Large intestine (tissue), 3 donors: ENCODE data around the gene SH3RF1. TPM values are rescaled to one million over a fixed set of nuclear protein-coding genes. Genes with fewer than 3 reads are reported as not detected.

Source experiments
- DNase-seq, 2 donors: peaks; one replicate each; pipeline versions ENCODE4 v3.0.0 to v3.0.0-alpha.2; 2013
- H3K27ac ChIP-seq: one replicate; pipeline ENCODE4 v1.5.1; 2013; ENCODE audit warnings: low read length
- H3K27me3 ChIP-seq: 2 replicates; pipeline ENCODE4 v1.6.1; 2013; ENCODE audit warnings: low read length; ENCODE audit not compliant: control insufficient read depth, insufficient read depth
- H3K36me3 ChIP-seq: 2 replicates; pipeline ENCODE4 v1.6.1; 2013; ENCODE audit warnings: low read length; ENCODE audit not compliant: control insufficient read depth, insufficient read depth
- H3K4me1 ChIP-seq: one replicate; pipeline ENCODE4 v1.6.1; 2013; ENCODE audit warnings: low read length; ENCODE audit not compliant: control insufficient read depth, insufficient read depth
- H3K4me3 ChIP-seq: one replicate; pipeline ENCODE4 v1.5.1; 2013; ENCODE audit warnings: low read length
- H3K9me3 ChIP-seq: one replicate; pipeline ENCODE4 v1.6.1; 2013; ENCODE audit warnings: mild to moderate bottlenecking, low read depth, low read length, moderate library complexity; ENCODE audit not compliant: control insufficient read depth
- WGBS: methylation state at CpG from one replicate; pipeline ENCODE4 v1.1.5; 2013; ENCODE audit warnings: low lambda C conversion rate; ENCODE audit not compliant: insufficient coverage; 5-methylcytosine and 5-hydroxymethylcytosine counted together
- polyA plus RNA-seq: library from polyadenylated mRNA; unstranded; fragments of 120-200 nt; gene quantifications from one replicate; pipeline ENCODE4 v1.2.1, GENCODE V29; 2013

SH3RF1 gene
- polyA plus RNA-seq, 1 donor = 30.1 TPM

- Histone ChIP-seq H3K27ac (no peak overlapping the region), H3K4me1 (peaks cover 18% of the 10 kb centered on the region), H3K4me3 (no peak overlapping the region), H3K36me3 (no peaks in the 10 kb centered on the region), H3K9me3 (no peaks in the 10 kb centered on the region), H3K27me3 (no peaks in the 10 kb centered on the region)
- DNase-seq = no peak
- no CpG with 5 or more reads among the region's 2 CpGs for WGBS
Measured at GRCh38 chr4:169243825-169244609, 26.7 kb downstream of the SH3RF1 start.

- WGBS = 71% methylated on average over 1 of the region's 2 CpGs
- no peaks in the 10 kb centered on the region for H3K36me3 ChIP-seq
- DNase-seq = no peak
Measured at GRCh38 chr4:169241464-169241863, 29.3 kb downstream of the SH3RF1 start.

DNA sequence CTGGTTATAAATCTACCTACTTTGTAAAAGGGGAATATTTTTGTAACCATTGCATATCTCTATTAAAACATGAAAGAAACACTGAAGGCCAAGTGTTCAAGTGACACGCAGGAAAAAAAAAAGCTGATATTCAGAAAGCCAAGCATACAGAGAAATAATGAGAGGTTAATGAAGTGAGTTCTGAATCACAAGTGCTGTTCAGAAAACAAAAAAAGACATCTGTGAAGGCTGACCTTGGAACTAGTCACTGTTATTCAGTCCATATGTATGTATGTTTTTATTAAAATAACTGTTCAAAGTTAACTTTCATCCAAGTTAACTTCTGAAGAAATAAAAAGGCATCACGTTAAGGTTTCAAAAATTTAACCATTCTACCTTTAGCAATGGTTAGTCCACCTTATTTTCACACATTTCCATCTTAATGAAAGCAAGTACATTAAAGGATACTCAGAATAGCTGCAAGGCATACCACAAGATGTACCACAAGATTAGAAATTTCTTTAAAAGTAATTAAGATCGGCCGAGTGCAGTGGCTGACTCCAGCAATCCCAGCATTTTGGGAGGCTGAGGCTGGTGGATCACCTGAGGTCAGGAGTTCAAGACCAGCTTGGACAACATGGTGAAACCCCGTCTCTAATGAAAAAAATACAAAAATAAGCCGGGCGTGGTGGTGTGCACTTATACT, 31.4 kb downstream of the SH3RF1 start:
- DNase-seq = no peak
- no peaks in the 10 kb centered on the region for H3K9me3 ChIP-seq
- no peaks in the 10 kb centered on the region for H3K27me3 ChIP-seq
- WGBS = 90% methylated on average over 1 of the region's 7 CpGs
- H3K27ac ChIP-seq = no peak overlapping the region
- H3K4me3 ChIP-seq = no peak overlapping the region
- H3K4me1 ChIP-seq = no peaks in the 10 kb centered on the region
- peaks cover 3% of the 10 kb centered on the region for H3K36me3 ChIP-seq

More at GRCh38 chr4:169241464-169241863, 29.3 kb downstream of the SH3RF1 start:
- H3K27me3 ChIP-seq = no peaks in the 10 kb centered on the region
- no peak overlapping the region for H3K4me3 ChIP-seq
- no peaks in the 10 kb centered on the region for H3K9me3 ChIP-seq
- H3K27ac ChIP-seq = no peak overlapping the region
- H3K4me1 ChIP-seq = peaks cover 7% of the 10 kb centered on the region

- no peaks in the 10 kb centered on the region for H3K9me3 ChIP-seq
- no peak overlapping the region for H3K4me3 ChIP-seq
- WGBS = no CpG with 5 or more reads among the region's 1 CpG
- H3K36me3 ChIP-seq = peaks cover 3% of the 10 kb centered on the region
- no peak for DNase-seq
- no peaks in the 10 kb centered on the region for H3K4me1 ChIP-seq
- H3K27ac ChIP-seq = no peak overlapping the region
- no peaks in the 10 kb centered on the region for H3K27me3 ChIP-seq
Measured at GRCh38 chr4:169238445-169238844, 32.3 kb downstream of the SH3RF1 start.

DNA sequence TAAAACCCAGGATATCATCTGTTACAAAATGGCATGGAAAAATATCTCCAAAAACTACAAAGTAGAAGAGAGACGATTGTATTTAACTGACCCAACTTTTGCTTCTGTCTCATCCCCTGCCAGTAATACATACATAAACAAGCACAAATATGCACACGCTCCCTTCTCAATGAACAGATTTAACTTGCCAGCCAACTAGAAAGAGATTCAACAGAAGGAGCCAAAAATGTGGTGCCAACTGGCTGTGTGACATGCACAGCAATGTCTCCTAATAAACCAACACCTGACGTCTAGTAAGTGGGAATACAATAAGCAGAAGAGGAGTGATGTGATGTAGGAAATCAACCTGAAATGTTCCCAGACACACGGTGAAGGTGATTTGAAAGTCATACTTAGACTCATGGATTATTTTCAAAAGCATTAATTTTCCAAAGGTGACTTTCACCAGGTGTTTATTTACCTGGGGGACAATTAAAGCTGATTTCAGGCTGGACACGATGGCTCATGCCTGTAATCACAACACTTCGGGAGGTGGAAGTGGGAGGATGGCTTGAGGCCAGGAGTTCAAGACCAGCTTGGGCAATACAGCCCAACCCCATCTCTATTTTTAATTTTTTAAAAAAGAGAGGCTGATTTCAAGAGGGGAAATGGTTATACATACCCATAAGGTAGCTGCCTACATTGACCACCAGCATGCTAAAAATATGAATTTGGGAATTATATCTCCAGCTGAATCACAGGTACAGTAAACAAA, 33.7 kb downstream of the SH3RF1 start:
- no peak for DNase-seq
- no peak overlapping the region for H3K4me3 ChIP-seq
- H3K4me1 ChIP-seq = no peaks in the 10 kb centered on the region
- no peaks in the 10 kb centered on the region for H3K27me3 ChIP-seq
- no peak overlapping the region for H3K27ac ChIP-seq
- no peaks in the 10 kb centered on the region for H3K9me3 ChIP-seq
- no CpG with 5 or more reads among the region's 6 CpGs for WGBS
- peaks cover 3% of the 10 kb centered on the region for H3K36me3 ChIP-seq

- no peak overlapping the region for H3K27ac ChIP-seq
- H3K27me3 ChIP-seq = no peaks in the 10 kb centered on the region
- H3K36me3 ChIP-seq = peaks cover 3% of the 10 kb centered on the region
- H3K4me3 ChIP-seq = no peak overlapping the region
- H3K4me1 ChIP-seq = no peaks in the 10 kb centered on the region
- no CpG with 5 or more reads among the region's 6 CpGs for WGBS
- H3K9me3 ChIP-seq = no peaks in the 10 kb centered on the region
- no peak for DNase-seq
Measured at GRCh38 chr4:169236078-169236477, 34.7 kb downstream of the SH3RF1 start.

DNA sequence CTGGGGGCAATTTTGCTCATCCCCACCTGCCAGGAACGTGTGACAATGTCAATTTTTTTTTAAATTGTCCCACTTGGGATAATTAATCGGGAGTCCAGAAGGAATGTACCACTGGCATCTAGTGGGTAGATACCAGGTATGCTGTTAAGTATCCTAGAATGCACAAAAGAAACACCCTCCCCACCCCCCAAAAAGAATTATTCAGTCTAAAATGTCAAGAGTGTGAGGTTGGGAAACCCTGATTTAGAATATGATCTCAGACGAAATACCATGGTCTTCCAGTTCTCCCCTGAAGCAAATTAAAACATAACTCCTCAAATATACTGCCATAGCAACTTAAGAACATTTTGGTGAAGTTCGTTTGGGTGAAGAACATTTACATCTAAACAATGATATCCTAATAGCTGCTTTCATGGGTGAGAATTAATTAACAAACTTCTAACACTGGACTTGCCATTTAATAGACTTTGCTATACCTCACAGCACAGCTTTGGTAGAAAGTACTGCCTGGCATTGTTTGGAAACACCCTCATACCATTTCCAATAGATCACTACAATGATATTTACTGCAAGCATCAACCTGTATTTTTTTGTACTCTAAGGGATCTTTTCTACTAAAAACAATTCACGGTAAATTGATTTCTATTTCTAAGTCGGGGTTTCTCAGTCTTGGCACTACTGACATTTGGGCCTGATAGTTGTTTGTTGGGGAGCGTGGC, 36.5 kb downstream of the SH3RF1 start:
- Histone ChIP-seq H3K9me3 (no peaks in the 10 kb centered on the region), H3K36me3 (peaks cover 3% of the 10 kb centered on the region), H3K27ac (no peak overlapping the region), H3K4me3 (no peak overlapping the region), H3K4me1 (no peaks in the 10 kb centered on the region), H3K27me3 (no peaks in the 10 kb centered on the region)
- WGBS = 90% methylated on average over 2 of the region's 7 CpGs
- no peak for DNase-seq

DNA sequence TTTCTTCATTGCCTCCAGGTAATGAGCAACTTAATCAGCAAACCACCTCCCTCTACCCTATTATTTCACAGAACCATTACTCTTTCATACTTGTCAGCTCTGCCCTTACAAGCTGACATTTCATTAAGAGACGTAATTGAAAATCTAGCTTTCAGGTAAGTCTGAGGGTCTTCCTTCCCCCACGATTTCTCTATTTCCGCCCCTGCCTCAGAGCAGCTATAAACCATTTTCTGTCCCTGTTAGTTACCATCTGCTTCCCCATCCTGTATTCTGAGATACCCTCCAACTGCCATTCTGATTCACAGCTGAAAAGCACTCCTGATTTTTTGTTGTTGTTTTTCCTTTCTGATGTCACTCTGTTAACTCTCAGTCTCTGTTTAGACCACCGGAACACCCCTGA, 37.1 kb downstream of the SH3RF1 start:
- no peaks in the 10 kb centered on the region for H3K27me3 ChIP-seq
- no peaks in the 10 kb centered on the region for H3K9me3 ChIP-seq
- H3K4me3 ChIP-seq = no peak overlapping the region
- no peak overlapping the region for H3K27ac ChIP-seq
- H3K36me3 ChIP-seq = peaks cover 3% of the 10 kb centered on the region
- 100% methylated on average over 3 of the region's 4 CpGs for WGBS
- no peaks in the 10 kb centered on the region for H3K4me1 ChIP-seq
- DNase-seq = no peak

- Histone ChIP-seq H3K27me3 (no peaks in the 10 kb centered on the region), H3K4me3 (no peak overlapping the region), H3K36me3 (peaks cover 5% of the 10 kb centered on the region), H3K9me3 (no peaks in the 10 kb centered on the region), H3K27ac (no peak overlapping the region), H3K4me1 (no peaks in the 10 kb centered on the region)
- DNase-seq = no peak
- 100% methylated on average over 2 of the region's 4 CpGs for WGBS
Measured at GRCh38 chr4:169231647-169232262, 39.0 kb downstream of the SH3RF1 start.
